ENCODE results near the gene UAP1L1. TPM values are rescaled to one million over a fixed set of nuclear protein-coding genes. Genes with fewer than 3 reads are reported as not detected.
A peak's percentile ranks its signal among the peaks of the same experiment; 100 is the strongest.

UAP1L1 gene
- total RNA-seq, 2 donors from 2014 or later = 19.9 to 22.0 TPM

- ATAC-seq (no peak), DNase-seq (ENCODE audit: low spot score) (no peak)
- Mint-ChIP-seq H3K4me1 (ENCODE audit: low read depth in 2 of 2) (peaks cover 17% of the 10 kb centered on the region in 2 donors), H3K27ac (peak overlapping the region; percentile 83), H3K4me3 (peak overlapping the region; percentile 82), H3K36me3 (no peaks in the 10 kb centered on the region), H3K27me3 (no peaks in the 10 kb centered on the region), H3K9me3 (no peaks in the 10 kb centered on the region)
Measured at GRCh38 chr9:137096785-137097546, 19.6 kb downstream of the UAP1L1 start.

- no peak overlapping the region for H3K4me3 Mint-ChIP-seq
- H3K9me3 Mint-ChIP-seq = no peaks in the 10 kb centered on the region
- no peak for DNase-seq (ENCODE audit: low spot score)
- peaks cover 17% of the 10 kb centered on the region in 2 donors for H3K4me1 Mint-ChIP-seq (ENCODE audit: low read depth in 2 of 2)
- no peaks in the 10 kb centered on the region for H3K36me3 Mint-ChIP-seq
- no peak for ATAC-seq
- no peak overlapping the region for H3K27ac Mint-ChIP-seq
- no peaks in the 10 kb centered on the region for H3K27me3 Mint-ChIP-seq
Measured at GRCh38 chr9:137097761-137098462, 20.6 kb downstream of the UAP1L1 start.

GRCh38 chr9:137099231-137099630 lies 21.9 kb downstream of the UAP1L1 start:
- H3K4me1 Mint-ChIP-seq (ENCODE audit: low read depth in 2 of 2) = peaks cover 17% of the 10 kb centered on the region in 2 donors
- no peak overlapping the region for H3K4me3 Mint-ChIP-seq
- no peaks in the 10 kb centered on the region for H3K27me3 Mint-ChIP-seq
- no peak for ATAC-seq
- DNase-seq (ENCODE audit: low spot score) = no peak
- peaks cover 6% of the 10 kb centered on the region for H3K36me3 Mint-ChIP-seq
- no peak overlapping the region for H3K27ac Mint-ChIP-seq
- H3K9me3 Mint-ChIP-seq = no peaks in the 10 kb centered on the region

DNA sequence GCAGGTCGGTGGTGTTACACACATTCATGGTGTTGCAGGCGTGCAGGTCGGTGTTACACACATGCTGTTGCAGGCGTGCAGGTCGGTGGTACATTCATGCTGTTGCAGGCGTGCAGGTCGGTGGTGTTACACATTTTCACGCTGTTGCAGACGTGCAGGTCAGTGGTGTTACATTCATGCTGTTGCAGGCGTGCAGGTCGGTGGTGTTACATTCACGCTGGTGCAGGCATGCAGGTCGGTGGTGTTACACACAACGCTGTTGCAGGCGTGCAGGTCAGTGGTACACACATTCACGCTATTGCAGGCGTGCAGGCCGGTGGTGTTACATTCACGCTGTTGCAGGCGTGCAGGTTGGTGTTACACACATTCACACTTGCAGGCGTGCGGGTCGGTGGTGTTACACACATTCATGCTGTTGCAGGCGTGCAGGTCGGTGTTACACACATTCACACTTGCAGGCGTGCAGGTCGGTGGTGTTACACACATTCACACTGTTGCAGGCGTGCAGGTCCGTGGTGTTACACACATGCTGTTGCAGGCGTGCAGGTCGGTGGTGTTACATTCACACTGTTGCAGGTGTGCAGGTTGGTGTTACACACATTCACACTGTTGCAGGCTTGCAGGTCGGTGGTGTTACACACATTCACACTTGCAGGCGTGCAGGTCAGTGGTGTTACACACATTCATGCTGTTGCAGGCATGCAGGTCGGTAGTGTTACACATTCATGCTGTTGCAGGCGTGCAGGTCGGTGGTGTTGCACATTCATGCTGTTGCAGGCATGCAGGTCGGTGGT lies 26.1 kb downstream of the UAP1L1 start:
- Mint-ChIP-seq H3K9me3 (no peaks in the 10 kb centered on the region), H3K4me1 (ENCODE audit: low read depth in 2 of 2) (peaks cover 0 to 4% of the 10 kb centered on the region in 2 donors), H3K36me3 (peaks cover 7% of the 10 kb centered on the region), H3K27me3 (no peaks in the 10 kb centered on the region), H3K27ac (no peak overlapping the region), H3K4me3 (no peak overlapping the region)
- DNase-seq (ENCODE audit: low spot score) = no peak
- ATAC-seq = no peak

DNA sequence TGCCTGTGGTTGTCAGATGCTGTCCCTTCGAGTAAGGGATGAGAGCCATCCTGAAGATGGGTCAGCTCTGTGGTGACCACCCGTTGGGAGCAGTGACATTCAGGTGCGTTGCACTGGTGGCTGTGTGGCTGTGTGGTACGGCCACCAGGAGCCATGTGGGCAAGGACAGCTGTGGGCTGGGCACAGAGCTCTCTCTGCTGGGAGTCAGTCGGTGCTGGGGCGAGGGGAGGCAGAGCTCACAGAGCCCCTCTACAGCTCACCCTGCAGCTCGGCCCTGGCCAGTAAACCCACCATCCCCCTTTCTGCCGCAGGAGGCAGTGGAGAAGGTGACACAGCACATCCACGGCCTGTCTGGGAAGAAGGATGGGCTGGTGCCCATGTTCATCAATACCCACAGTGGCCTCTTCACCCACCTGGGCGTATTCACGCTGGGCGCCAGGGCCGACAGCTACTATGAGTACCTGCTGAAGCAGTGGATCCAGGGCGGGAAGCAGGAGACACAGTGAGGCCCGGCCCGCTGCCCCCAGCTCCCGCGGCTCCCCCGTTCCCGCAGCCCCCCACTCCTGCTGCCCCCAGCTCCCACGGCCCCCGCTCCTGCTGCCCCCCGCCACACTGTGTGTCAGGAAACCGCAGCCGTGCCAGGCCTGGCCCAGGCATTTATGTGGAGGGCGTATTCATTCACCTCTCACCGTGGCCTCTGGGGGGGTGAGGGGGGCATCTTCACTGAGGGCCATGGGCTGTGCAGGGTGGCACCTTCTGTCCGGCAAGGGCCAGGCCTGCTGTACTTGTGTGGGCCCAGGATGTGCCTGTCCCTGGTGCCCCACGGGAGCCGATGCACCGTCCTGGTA lies 28.7 kb downstream of the UAP1L1 start:
- H3K36me3 Mint-ChIP-seq = peaks cover 7% of the 10 kb centered on the region
- no peak overlapping the region for H3K27ac Mint-ChIP-seq
- no peak overlapping the region for H3K4me3 Mint-ChIP-seq
- peaks cover 0 to 3% of the 10 kb centered on the region in 2 donors for H3K4me1 Mint-ChIP-seq (ENCODE audit: low read depth in 2 of 2)
- ATAC-seq (no peak), DNase-seq (ENCODE audit: low spot score) (no peak)
- no peaks in the 10 kb centered on the region for H3K27me3 Mint-ChIP-seq
- no peaks in the 10 kb centered on the region for H3K9me3 Mint-ChIP-seq

GRCh38 chr9:137106662-137107250 lies 29.4 kb downstream of the UAP1L1 start:
- peaks cover 0 to 3% of the 10 kb centered on the region in 2 donors for H3K4me1 Mint-ChIP-seq (ENCODE audit: low read depth in 2 of 2)
- H3K9me3 Mint-ChIP-seq = no peaks in the 10 kb centered on the region
- no peak overlapping the region for H3K27ac Mint-ChIP-seq
- H3K4me3 Mint-ChIP-seq = no peak overlapping the region
- H3K27me3 Mint-ChIP-seq = no peaks in the 10 kb centered on the region
- ATAC-seq = no peak
- H3K36me3 Mint-ChIP-seq = peaks cover 7% of the 10 kb centered on the region
- DNase-seq (ENCODE audit: low spot score) = no peak

- Mint-ChIP-seq H3K36me3 (peaks cover 7% of the 10 kb centered on the region), H3K4me3 (no peak overlapping the region), H3K27ac (no peak overlapping the region), H3K27me3 (no peaks in the 10 kb centered on the region), H3K9me3 (no peaks in the 10 kb centered on the region), H3K4me1 (ENCODE audit: low read depth in 2 of 2) (peaks cover 0 to 3% of the 10 kb centered on the region in 2 donors)
- ATAC-seq (no peak), DNase-seq (ENCODE audit: low spot score) (no peak)
Measured at GRCh38 chr9:137107312-137107921, 30.1 kb downstream of the UAP1L1 start.

DNA sequence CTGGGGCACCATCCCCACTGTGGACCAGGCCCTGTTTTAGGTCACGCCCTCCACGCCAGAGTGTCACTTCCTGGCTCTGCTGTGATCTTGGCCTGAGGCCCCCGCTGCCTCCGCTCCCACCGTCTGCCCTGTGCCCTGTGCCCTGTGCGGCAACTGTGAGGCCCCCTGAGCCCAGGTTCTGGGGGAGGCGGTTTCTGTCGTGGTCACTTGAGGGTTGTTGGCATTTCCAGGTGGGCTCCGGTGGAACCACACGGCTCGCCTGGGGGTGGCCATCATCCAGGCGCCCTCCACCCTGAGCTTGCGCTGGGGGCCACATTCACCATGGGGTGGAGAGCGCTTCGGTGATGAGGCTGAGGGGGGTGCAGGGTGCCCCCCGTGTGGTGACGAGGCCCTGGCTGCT lies 30.7 kb downstream of the UAP1L1 start:
- Mint-ChIP-seq H3K4me3 (no peak overlapping the region), H3K27ac (no peak overlapping the region), H3K27me3 (no peaks in the 10 kb centered on the region), H3K36me3 (peaks cover 7% of the 10 kb centered on the region), H3K4me1 (ENCODE audit: low read depth in 2 of 2) (peaks cover 0 to 5% of the 10 kb centered on the region in 2 donors), H3K9me3 (no peaks in the 10 kb centered on the region)
- DNase-seq (ENCODE audit: low spot score) = no peak
- ATAC-seq = no peak

- ATAC-seq (no peak), DNase-seq (ENCODE audit: low spot score) (no peak)
- H3K9me3 Mint-ChIP-seq = no peaks in the 10 kb centered on the region
- peaks cover 6% of the 10 kb centered on the region for H3K36me3 Mint-ChIP-seq
- H3K4me3 Mint-ChIP-seq = no peak overlapping the region
- no peak overlapping the region for H3K27ac Mint-ChIP-seq
- H3K27me3 Mint-ChIP-seq = no peaks in the 10 kb centered on the region
- H3K4me1 Mint-ChIP-seq (ENCODE audit: low read depth in 2 of 2) = peaks cover 0 to 5% of the 10 kb centered on the region in 2 donors
Measured at GRCh38 chr9:137108608-137109249, 31.4 kb downstream of the UAP1L1 start.

- Mint-ChIP-seq H3K27ac (no peak overlapping the region), H3K9me3 (no peaks in the 10 kb centered on the region), H3K36me3 (no peaks in the 10 kb centered on the region), H3K4me1 (ENCODE audit: low read depth in 2 of 2) (peaks cover 0 to 5% of the 10 kb centered on the region in 2 donors), H3K27me3 (no peaks in the 10 kb centered on the region), H3K4me3 (no peak overlapping the region)
- ATAC-seq = no peak
- no peak for DNase-seq (ENCODE audit: low spot score)
Measured at GRCh38 chr9:137109250-137110146, 32.2 kb downstream of the UAP1L1 start.

DNA sequence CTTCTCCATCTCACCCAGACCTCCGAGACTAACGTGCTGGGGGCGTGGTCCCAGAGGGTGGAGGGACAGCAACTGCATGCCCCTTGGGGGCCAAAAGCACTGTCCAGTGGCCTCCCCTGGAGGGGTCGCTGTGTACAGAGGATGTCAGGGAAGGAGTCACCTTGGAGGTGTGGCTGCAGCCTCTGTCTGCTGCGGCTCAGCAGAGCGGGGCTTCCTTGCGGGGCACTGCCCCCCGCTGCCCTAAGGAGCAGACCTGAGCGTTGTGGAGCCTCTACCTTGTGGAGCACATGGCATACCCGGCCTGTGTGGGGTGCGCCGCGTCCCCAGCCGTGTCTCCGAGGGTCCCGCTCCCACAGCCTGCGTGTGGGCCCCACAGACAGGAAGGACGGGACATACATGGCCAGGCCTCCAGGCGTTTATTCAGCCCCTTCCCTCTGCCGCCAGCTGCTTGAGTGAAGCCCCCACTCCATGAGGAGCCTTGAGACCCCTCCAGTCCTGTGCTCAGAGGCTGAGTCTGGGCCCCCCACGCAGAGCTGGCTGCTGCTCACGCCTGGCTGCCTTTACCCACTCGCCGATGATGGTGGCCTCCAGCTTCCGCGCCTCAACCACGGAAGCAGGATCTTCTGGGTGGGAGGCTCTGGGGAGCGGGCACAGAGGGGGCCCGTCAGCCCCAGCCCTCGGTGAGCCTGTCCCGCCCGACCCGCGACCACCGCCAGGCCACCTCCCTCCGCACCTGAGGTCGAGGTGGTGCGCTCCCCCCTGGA lies 33.0 kb downstream of the UAP1L1 start:
- no peak for DNase-seq (ENCODE audit: low spot score)
- Mint-ChIP-seq H3K36me3 (no peaks in the 10 kb centered on the region), H3K27ac (peak overlapping the region in 1 of 2 donors; percentile 23), H3K27me3 (no peaks in the 10 kb centered on the region), H3K9me3 (no peaks in the 10 kb centered on the region), H3K4me1 (ENCODE audit: low read depth in 2 of 2) (peaks cover 0 to 5% of the 10 kb centered on the region in 2 donors), H3K4me3 (no peak overlapping the region)
- ATAC-seq = no peak

All from natural killer cell treated with Interleukin-12 subunit alpha and Interleukin-12 subunit beta and Interleukin-15 and Interleukin-18, amount 100 ng/mL, for 72 hours (primary cell).